Activated CD4-positive, alpha-beta T cell treated with anti-CD3 and anti-CD28 coated beads for 1 hour (primary cell): ENCODE results near the gene NFATC3.

Source experiments
- DNase-seq: peaks from one replicate; pipeline ENCODE4 v3.0.0-alpha.2; 2020

The NFATC3 gene

GRCh38 chr16:68085259-68086071 lies at the start of gene NFATC3:
Gene NFATC3 (plus strand): TSS chr16:68085370. CDS start chr16:68085682, 312 bp downstream.
- peak; percentile 99 for DNase-seq

- DNase-seq: no peak
Observed at GRCh38 chr16:68037841-68038597, 47.2 kb upstream of the NFATC3 start.

- peak; percentile 84 for DNase-seq
Observed at GRCh38 chr16:68040506-68041288, 44.5 kb upstream of the NFATC3 start.

GRCh38 chr16:68041783-68042182 lies 43.4 kb upstream of the NFATC3 start:
- no peak for DNase-seq

- no peak for DNase-seq
Observed at GRCh38 chr16:68046106-68046505, 39.1 kb upstream of the NFATC3 start.

- no peak for DNase-seq
Observed at GRCh38 chr16:68047987-68048386, 37.2 kb upstream of the NFATC3 start.

GRCh38 chr16:68049449-68049848 lies 35.7 kb upstream of the NFATC3 start:
- no peak for DNase-seq

- no peak for DNase-seq
Observed at GRCh38 chr16:68055395-68055794, 29.8 kb upstream of the NFATC3 start.

- DNase-seq: no peak
Observed at GRCh38 chr16:68059804-68060203, 25.4 kb upstream of the NFATC3 start.

GRCh38 chr16:68061396-68061795 lies 23.8 kb upstream of the NFATC3 start:
- DNase-seq: no peak

GRCh38 chr16:68062910-68063393 lies 22.2 kb upstream of the NFATC3 start:
- no peak for DNase-seq

- peak; percentile 51 for DNase-seq
Observed at GRCh38 chr16:68064791-68065365, 20.3 kb upstream of the NFATC3 start.

- no peak for DNase-seq
Observed at GRCh38 chr16:68065716-68066305, 19.4 kb upstream of the NFATC3 start.

GRCh38 chr16:68066763-68067162 lies 18.4 kb upstream of the NFATC3 start:
- no peak for DNase-seq

GRCh38 chr16:68068926-68069325 lies 16.2 kb upstream of the NFATC3 start:
- DNase-seq: no peak

- no peak for DNase-seq
Observed at GRCh38 chr16:68069511-68070248, 15.5 kb upstream of the NFATC3 start.

GRCh38 chr16:68070249-68070730 lies 14.9 kb upstream of the NFATC3 start:
- no peak for DNase-seq

- DNase-seq: no peak
Observed at GRCh38 chr16:68070806-68071517, 14.2 kb upstream of the NFATC3 start.

- no peak for DNase-seq
Observed at GRCh38 chr16:68071518-68071901, 13.7 kb upstream of the NFATC3 start.

- no peak for DNase-seq
Observed at GRCh38 chr16:68072038-68072695, 13.0 kb upstream of the NFATC3 start.
